IMR-90 (cell line): ENCODE measurements around the gene ADAMTS14. TPM values are rescaled to one million over a fixed set of nuclear protein-coding genes. Genes with fewer than 3 reads are reported as not detected.

Experiments
- ATAC-seq: fragments of 200-7000 bp; cut with Tn5 transposase; 2 replicates; pipeline ENCODE4 v1.9.1; 2020; ENCODE audit warnings: low read depth, mild to moderate bottlenecking, moderate library complexity
- BruUV-seq: library from RNA; stranded (reverse); fragments of 400-500 nt; replicated peaks from 2 replicates; lab custom pipeline; 2021; lab: Mats Ljungman, UMichigan
- CTCF ChIA-PET: fragments of 300-600 bp; formaldehyde crosslinking; extraction: SDS; loops from one replicate; lab custom pipeline; 2021; ENCODE audit warnings: antibody characterized with exemption; lab: Yijun Ruan, JAX
- POLR2A ChIA-PET: fragments of 300-600 bp; sonication (Branson Sonifier 250); formaldehyde crosslinking; loops from one replicate; lab custom pipeline; 2022; ENCODE audit warnings: antibody characterized with exemption; ENCODE audit not compliant: unreplicated experiment; lab: Charles Lee
- DNase-seq: peaks from one replicate; pipeline ENCODE4 v3.0.0; 2013
- H2AFZ ChIP-seq: replicated peaks from 2 replicates; pipeline ENCODE3; 2013; ENCODE audit warnings: low read length, mild to moderate bottlenecking; ENCODE audit not compliant: poor library complexity
- H2AK5ac ChIP-seq: 2 replicates; pipeline ENCODE4 v1.6.1; 2013; ENCODE audit warnings: low read depth, low read length, inconsistent platforms
- H2AK9ac ChIP-seq: replicated peaks from 2 replicates; pipeline ENCODE3; 2013; ENCODE audit warnings: mild to moderate bottlenecking, low read depth, low read length, moderate library complexity; ENCODE audit not compliant: poor library complexity
- H2BK120ac ChIP-seq: 2 replicates; pipeline ENCODE4 v1.6.1; 2013; ENCODE audit warnings: low read depth, low read length, inconsistent platforms
- H2BK15ac ChIP-seq: 3 replicates; pipeline ENCODE4 v1.6.1; 2013; ENCODE audit warnings: low read depth, low read length, inconsistent platforms
- H2BK20ac ChIP-seq: 2 replicates; pipeline ENCODE4 v1.6.1; 2013; ENCODE audit warnings: low read depth, mild to moderate bottlenecking, inconsistent platforms, low read length, moderate library complexity
- H2BK5ac ChIP-seq: 2 replicates; pipeline ENCODE4 v1.6.1; 2013; ENCODE audit warnings: mild to moderate bottlenecking, low read depth, low read length, inconsistent platforms; ENCODE audit not compliant: poor library complexity, severe bottlenecking
- H3K14ac ChIP-seq: replicated peaks from 2 replicates; pipeline ENCODE4 v1.6.1; 2013; ENCODE audit warnings: low read depth, low read length, inconsistent platforms
- H3K18ac ChIP-seq: 2 replicates; pipeline ENCODE4 v1.6.1; 2013; ENCODE audit warnings: low read depth, low read length, control low read depth
- H3K23ac ChIP-seq: 2 replicates; pipeline ENCODE4 v1.6.1; 2013; ENCODE audit warnings: low read depth, low read length, inconsistent platforms
- H3K27ac ChIP-seq: 2 replicates; pipeline ENCODE4 v1.5.1; 2013; ENCODE audit warnings: mild to moderate bottlenecking, control low read depth, low read length; ENCODE audit not compliant: insufficient read depth
- H3K27me3 ChIP-seq: 2 replicates; pipeline ENCODE4 v1.6.1; 2013; ENCODE audit warnings: low read length; ENCODE audit not compliant: control insufficient read depth, insufficient read depth
- H3K36me3 ChIP-seq: 2 replicates; pipeline ENCODE4 v1.6.1; 2013; ENCODE audit warnings: low read length, mixed read lengths; ENCODE audit not compliant: control insufficient read depth, insufficient read depth
- H3K4ac ChIP-seq: 2 replicates; pipeline ENCODE4 v1.6.1; 2013; ENCODE audit warnings: low read depth, low read length, inconsistent platforms
- H3K4me1 ChIP-seq: 2 replicates; pipeline ENCODE4 v1.6.1; 2013; ENCODE audit warnings: low read length, mixed read lengths; ENCODE audit not compliant: control insufficient read depth, insufficient read depth
- H3K4me2 ChIP-seq: 2 replicates; pipeline ENCODE4 v1.6.1; 2013; ENCODE audit warnings: low read depth, mild to moderate bottlenecking, control low read depth, low read length, moderate library complexity
- H3K4me3 ChIP-seq: 2 replicates; pipeline ENCODE4 v1.5.1; 2013; ENCODE audit warnings: low read depth, mild to moderate bottlenecking, control low read depth, low read length, moderate library complexity; ENCODE audit not compliant: insufficient read depth
- H3K56ac ChIP-seq: 2 replicates; pipeline ENCODE4 v1.6.1; 2013; ENCODE audit warnings: low read length, inconsistent platforms; ENCODE audit not compliant: insufficient read depth; ENCODE audit errors: extremely low read depth
- H3K79me1 ChIP-seq, 2 experiments: 2 replicates each; pipeline ENCODE4 v1.6.1; 2013; ENCODE audit warnings: low read length in 2 of 2, inconsistent platforms in 1 of 2, low read depth in 1 of 2
- H3K9ac ChIP-seq: 2 replicates; pipeline ENCODE4 v1.6.1; 2013; ENCODE audit warnings: low read depth, low read length, control low read depth
- H3K9me1 ChIP-seq: 2 replicates; pipeline ENCODE4 v1.6.1; 2013; ENCODE audit warnings: low read length, inconsistent platforms; ENCODE audit not compliant: insufficient read depth
- H3K9me3 ChIP-seq: 2 replicates; pipeline ENCODE4 v1.6.1; 2013; ENCODE audit warnings: low read length; ENCODE audit not compliant: control insufficient read depth, insufficient read depth
- H4K20me1 ChIP-seq: 2 replicates; pipeline ENCODE4 v1.6.1; 2013; ENCODE audit warnings: low read length, inconsistent platforms; ENCODE audit not compliant: insufficient read depth
- H4K5ac ChIP-seq: 2 replicates; pipeline ENCODE4 v1.6.1; 2013; ENCODE audit warnings: mild to moderate bottlenecking, low read depth, low read length, control low read depth
- H4K8ac ChIP-seq, 2 experiments: 2 replicates each; pipeline ENCODE4 v1.6.1; 2013; ENCODE audit warnings: low read depth in 2 of 2, low read length in 2 of 2, control low read depth in 1 of 2, inconsistent platforms in 1 of 2
- H4K91ac ChIP-seq: 2 replicates; pipeline ENCODE4 v1.6.1; 2013; ENCODE audit warnings: low read depth, low read length, inconsistent platforms; ENCODE audit not compliant: insufficient read depth
- CEBPB ChIP-seq: IDR thresholded peaks from 2 replicates; pipeline ENCODE4 v1.6.1; 2012; ENCODE audit warnings: low read depth, low read length, improper control_type of control experiment
- ELK1 ChIP-seq: fragments of 150-350 bp; IDR thresholded peaks from 2 replicates; pipeline ENCODE4 v1.6.1; 2016; ENCODE audit warnings: low read depth, mild to moderate bottlenecking, low read length, moderate library complexity, borderline replicate concordance
- SMC3 ChIP-seq: fragments of 150-350 bp; IDR thresholded peaks from 2 replicates; pipeline ENCODE4 v1.6.1; 2016; ENCODE audit warnings: low read depth, mild to moderate bottlenecking, antibody characterized with exemption, low read length, moderate library complexity
- WGBS, 2 experiments: methylation state at CpG; one replicate each; pipeline versions ENCODE4 v1.1.5 to v1.1.7; 2013; ENCODE audit warnings: missing lambda C conversion rate in 2 of 2; ENCODE audit not compliant: insufficient read length in 1 of 2; ENCODE audit errors: extremely low coverage in 2 of 2; 5-methylcytosine and 5-hydroxymethylcytosine counted together
- dilution Hi-C: fragments of 300-500 bp; cut with HindIII; formaldehyde crosslinking; loops from one replicate; pipeline ENCODE4 v1.14.3; 2018; ENCODE audit warnings: low sequenced_read_pairs; ENCODE audit not compliant: unreplicated experiment
- in situ Hi-C: fragments of 300-500 bp; cut with MboI; formaldehyde crosslinking; loops from 3 replicates; pipeline ENCODE4 v1.14.3; 2019; ENCODE audit warnings: low sequenced_read_pairs, inconsistent platforms, mixed read lengths
- intact Hi-C: fragments of 100-400 bp; cut with micrococcal nuclease; formaldehyde crosslinking; loops from 2 replicates; pipeline ENCODE4 v1.10.0; 2022
- polyA plus RNA-seq, 3 experiments: library from polyadenylated mRNA; depleted of rRNA; stranded (reverse); fragments of >200 nt; gene quantifications; 2 replicates each; pipeline ENCODE4 v1.2.3, GENCODE V29; 2012; ENCODE audit warnings: low replicate concordance in 1 of 3
- total RNA-seq: library from RNA; depleted of rRNA; stranded (reverse); fragments of >200 nt; gene quantifications from 2 replicates; pipeline ENCODE4 v1.2.3, GENCODE V29; 2012

The ADAMTS14 gene
- total and polyA plus RNA-seq, 2 of the 4 experiments (the other 2 are of a cell fraction), result under 0.01 to 0.31 TPM

DNA sequence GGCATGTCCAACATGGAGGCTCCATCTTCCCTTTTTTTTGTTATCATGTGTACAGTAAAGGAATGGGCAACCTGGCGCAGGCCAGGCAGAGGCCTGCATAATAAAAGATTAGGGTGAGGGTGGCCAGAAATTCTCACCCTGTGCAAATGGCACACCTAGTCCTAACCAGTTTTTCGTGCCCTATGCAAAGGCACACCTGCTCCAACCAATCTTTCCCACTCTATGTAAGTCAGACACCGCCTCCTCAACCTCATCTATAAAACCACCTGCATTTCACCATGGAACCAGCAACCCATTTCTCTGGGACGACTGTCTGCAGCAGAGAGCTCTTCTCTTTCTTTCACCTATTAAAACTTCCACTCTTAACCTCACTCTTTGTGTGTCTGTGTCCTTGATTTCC lies 96.8 kb downstream of the ADAMTS14 start:
- ATAC-seq, result no peak
- Histone ChIP-seq H4K8ac (no peak overlapping the region), H3K14ac (no peak overlapping the region), H2AK9ac (no peak overlapping the region), H2AK5ac (no peak overlapping the region), H2BK20ac (no peak overlapping the region), H3K9ac (no peak overlapping the region), H3K4me2 (no peak overlapping the region), H4K91ac (no peak overlapping the region), H3K23ac (no peak overlapping the region), H3K4me3 (no peak overlapping the region), H2AFZ (no peak overlapping the region), H3K56ac (no peak overlapping the region), H2BK15ac (no peak overlapping the region), H4K5ac (no peak overlapping the region), H3K4me1 (no peaks in the 10 kb centered on the region), H2BK120ac (no peak overlapping the region), H3K27me3 (peaks cover 27% of the 10 kb centered on the region), H3K79me1 (no peaks in the 10 kb centered on the region), H3K36me3 (no peaks in the 10 kb centered on the region), H3K18ac (no peak overlapping the region), H4K20me1 (no peaks in the 10 kb centered on the region), H3K27ac (no peak overlapping the region), H3K9me3 (peaks cover 7% of the 10 kb centered on the region; the same call in 1 of the 2 replicates), H3K9me1 (no peaks in the 10 kb centered on the region), H3K4ac (no peak overlapping the region), H2BK5ac (no peak overlapping the region)
- no peak for DNase-seq
- TF ChIP-seq SMC3 (no peak), ELK1 (no peak), CEBPB (no peak)
- dilution Hi-C loops (no loop called here), in situ Hi-C loops (no loop called here), intact Hi-C loops (no loop called here)
- no TSS peak for BruUV-seq
- ChIA-PET POLR2A (no interaction called here), CTCF (no interaction called here)
- 43% methylated on average over 1 of the region's 4 CpGs; no CpG with 5 or more reads in 1 of the 2 experiments for WGBS, 2 experiments
